Measurements from ENCODE around the gene LRRK1.

LRRK1 gene

DNA sequence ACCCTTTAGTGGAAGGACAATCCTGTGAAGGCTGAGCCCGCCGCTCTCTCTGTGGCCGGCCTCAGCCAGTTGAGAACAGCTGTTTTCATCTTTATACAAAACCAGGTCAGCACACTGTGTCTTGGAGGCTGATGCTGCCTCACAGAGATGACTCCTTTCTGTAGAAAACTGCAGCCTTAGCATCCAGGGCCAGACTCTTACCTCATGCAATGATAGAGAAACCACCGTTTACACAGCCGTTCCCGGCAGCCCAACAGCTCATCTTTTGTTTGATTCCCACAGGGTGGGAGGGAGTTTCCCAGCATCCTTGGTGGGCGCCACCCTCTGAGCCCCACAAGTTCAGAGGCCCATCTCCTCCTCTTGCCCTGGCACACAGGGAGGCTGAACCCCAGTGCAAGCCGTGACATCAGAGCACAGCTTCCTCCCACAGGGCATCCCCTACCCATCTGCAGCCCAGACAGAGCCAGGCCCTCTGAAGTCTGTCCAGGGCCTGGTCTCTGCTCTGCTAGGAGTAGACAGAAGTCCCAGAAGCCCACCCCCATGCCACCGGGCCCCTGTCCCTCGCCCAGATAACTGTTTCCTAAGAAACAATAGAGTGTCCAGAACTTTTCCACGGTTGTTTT, 105.0 kb downstream of the LRRK1 start:
- no peak overlapping the region for H3K27ac ChIP-seq (ENCODE audit: low read length)
- no peak overlapping the region for H3K4me3 ChIP-seq (ENCODE audit: low read length)
- no peaks in the 10 kb centered on the region for H3K9me3 ChIP-seq (ENCODE audit: insufficient read depth, low read depth, low read length)
- H3K4me1 ChIP-seq (ENCODE audit: insufficient read depth, low read length) = peaks cover 2% of the 10 kb centered on the region; the same call in 1 of the 2 replicates
- no peak overlapping the region for H3K9ac ChIP-seq (ENCODE audit: low read depth, low read length)
- no peaks in the 10 kb centered on the region for H3K36me3 ChIP-seq (ENCODE audit: insufficient read depth, low read depth, low read length)
- no peaks in the 10 kb centered on the region for H3K27me3 ChIP-seq (ENCODE audit: insufficient read depth, low read length)

DNA sequence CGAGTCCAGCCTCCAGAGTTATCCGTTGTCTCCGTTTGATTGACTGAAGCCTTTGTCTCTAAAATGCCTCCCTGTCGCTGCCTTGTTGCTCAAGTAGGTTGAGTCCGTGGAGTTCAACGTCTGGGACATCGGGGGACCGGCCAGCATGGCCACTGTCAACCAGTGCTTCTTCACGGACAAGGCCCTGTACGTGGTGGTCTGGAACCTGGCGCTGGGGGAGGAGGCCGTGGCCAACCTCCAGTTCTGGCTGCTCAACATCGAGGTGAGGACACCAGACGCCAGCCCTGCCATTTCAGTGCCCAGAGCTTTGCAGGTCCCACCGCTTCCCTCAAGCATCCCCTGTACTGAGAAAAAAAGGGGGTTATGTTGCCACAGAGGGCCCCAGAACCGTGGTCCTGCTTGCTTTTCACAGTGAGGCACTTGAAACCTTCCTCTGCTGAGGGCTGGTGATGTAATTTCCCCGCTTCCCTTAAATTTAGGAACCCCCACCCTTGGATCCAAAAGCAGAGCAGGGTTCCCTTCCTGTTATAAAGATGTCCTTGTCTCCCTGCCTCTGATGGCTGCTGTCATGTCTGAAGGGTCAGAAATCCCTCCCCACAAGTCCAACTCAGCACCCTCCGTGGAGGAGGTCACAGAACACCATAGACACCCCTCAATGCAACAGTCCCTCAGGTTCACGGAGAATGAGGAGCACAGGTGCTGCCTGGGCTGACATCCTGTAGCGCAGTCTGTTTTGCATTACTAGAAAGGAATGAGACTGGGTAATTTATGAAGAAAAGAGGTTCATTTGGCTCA, 105.7 kb downstream of the LRRK1 start:
- Histone ChIP-seq H3K36me3 (ENCODE audit: insufficient read depth, low read depth, low read length) (no peaks in the 10 kb centered on the region), H3K4me1 (ENCODE audit: insufficient read depth, low read length) (no peaks in the 10 kb centered on the region), H3K27ac (ENCODE audit: low read length) (no peak overlapping the region), H3K9me3 (ENCODE audit: insufficient read depth, low read depth, low read length) (no peaks in the 10 kb centered on the region), H3K27me3 (ENCODE audit: insufficient read depth, low read length) (no peaks in the 10 kb centered on the region), H3K9ac (ENCODE audit: low read depth, low read length) (no peak overlapping the region), H3K4me3 (ENCODE audit: low read length) (no peak overlapping the region)

DNA sequence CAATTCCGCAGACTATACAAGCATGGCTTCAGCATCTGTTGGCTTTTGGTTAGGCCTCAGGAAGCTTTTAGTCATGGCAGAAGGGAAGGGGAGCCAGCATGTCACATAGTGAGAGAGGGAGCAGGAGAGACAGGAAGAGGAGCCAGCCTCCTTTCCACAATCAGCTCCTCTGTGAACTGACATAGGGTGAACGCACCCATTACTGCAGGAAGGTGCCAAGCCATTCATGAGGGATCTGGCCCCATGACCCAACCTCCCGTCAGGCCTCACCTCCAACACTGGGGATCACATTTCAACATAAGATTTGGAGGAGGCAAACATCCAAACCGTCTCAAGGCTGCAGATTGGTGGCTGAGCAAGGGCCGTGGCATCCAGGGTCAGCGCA, 106.3 kb downstream of the LRRK1 start:
- Histone ChIP-seq H3K27ac (ENCODE audit: low read length) (no peak overlapping the region), H3K9ac (ENCODE audit: low read depth, low read length) (no peak overlapping the region), H3K9me3 (ENCODE audit: insufficient read depth, low read depth, low read length) (no peaks in the 10 kb centered on the region), H3K36me3 (ENCODE audit: insufficient read depth, low read depth, low read length) (no peaks in the 10 kb centered on the region), H3K27me3 (ENCODE audit: insufficient read depth, low read length) (no peaks in the 10 kb centered on the region), H3K4me3 (ENCODE audit: low read length) (no peak overlapping the region), H3K4me1 (ENCODE audit: insufficient read depth, low read length) (no peaks in the 10 kb centered on the region)

DNA sequence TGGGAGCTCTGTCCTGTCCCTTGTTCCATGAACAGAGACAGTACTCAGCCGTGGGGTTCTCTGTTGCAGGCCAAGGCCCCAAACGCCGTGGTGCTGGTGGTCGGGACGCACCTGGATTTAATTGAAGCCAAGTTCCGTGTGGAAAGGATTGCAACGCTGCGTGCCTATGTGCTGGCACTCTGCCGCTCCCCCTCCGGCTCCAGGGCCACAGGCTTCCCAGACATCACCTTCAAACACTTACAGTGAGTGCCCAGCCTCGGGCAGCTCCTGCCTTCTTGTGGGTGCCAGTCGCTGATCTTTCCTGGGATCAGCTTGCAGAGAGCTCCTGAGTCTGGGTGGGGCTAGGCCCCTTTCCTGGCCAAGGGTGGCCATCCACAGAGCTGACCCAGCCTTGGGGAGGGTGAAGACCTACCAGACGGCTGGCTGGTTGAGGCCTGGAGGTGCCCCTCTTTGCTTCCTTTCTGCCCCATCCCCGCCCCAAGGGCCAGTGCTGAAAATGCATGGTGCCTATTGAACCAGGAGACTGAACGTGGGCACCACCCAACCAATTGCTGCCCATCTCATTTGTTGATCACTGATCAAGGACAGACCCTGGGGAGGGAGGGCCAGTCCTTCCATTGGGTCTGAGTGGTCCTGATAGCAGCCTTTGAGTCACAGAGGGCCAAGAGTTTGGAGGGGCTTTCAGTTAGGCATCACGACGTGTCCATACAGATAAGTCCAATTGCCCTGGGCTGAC, 106.9 kb downstream of the LRRK1 start:
- no peaks in the 10 kb centered on the region for H3K9me3 ChIP-seq (ENCODE audit: insufficient read depth, low read depth, low read length)

DNA sequence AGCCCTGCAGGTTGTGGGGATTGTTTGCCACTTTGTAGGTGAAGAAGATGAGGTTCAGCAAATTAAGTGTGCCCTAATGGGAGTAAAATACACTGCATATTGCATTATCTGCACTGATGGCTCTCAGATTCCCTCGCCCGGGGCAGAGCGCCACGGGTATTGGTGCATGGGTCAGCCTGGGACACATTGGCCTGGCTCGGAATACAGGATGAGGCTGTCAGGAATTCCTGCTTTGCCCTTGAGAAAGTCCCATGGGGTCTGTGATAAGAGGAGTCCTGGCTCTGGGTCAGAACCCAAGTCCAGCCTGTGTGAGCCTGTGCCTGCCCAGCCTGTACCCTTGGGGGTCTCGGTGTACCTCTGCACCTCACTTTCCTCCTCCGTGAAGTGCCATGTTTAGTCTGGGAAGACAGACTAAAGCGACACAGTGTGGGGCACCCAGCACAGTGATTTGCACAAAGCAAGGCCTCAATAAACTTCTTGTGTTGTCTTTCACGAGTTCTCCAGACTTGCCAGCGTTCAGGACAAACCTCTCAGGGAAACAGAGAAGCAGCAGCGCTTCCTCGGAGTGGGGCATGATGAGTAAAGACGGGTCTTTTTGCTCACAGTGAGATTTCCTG, 107.6 kb downstream of the LRRK1 start:
- no peaks in the 10 kb centered on the region for H3K36me3 ChIP-seq (ENCODE audit: insufficient read depth, low read depth, low read length)
- no peaks in the 10 kb centered on the region for H3K9me3 ChIP-seq (ENCODE audit: insufficient read depth, low read depth, low read length)
- no peak overlapping the region for H3K27ac ChIP-seq (ENCODE audit: low read length)
- no peak overlapping the region for H3K9ac ChIP-seq (ENCODE audit: low read depth, low read length)
- no peaks in the 10 kb centered on the region for H3K4me1 ChIP-seq (ENCODE audit: insufficient read depth, low read length)
- no peaks in the 10 kb centered on the region for H3K27me3 ChIP-seq (ENCODE audit: insufficient read depth, low read length)
- H3K4me3 ChIP-seq (ENCODE audit: low read length) = no peak overlapping the region

More for the DNA sequence above, 106.9 kb downstream of the LRRK1 start:
- Histone ChIP-seq H3K27ac (ENCODE audit: low read length) (no peak overlapping the region), H3K4me1 (ENCODE audit: insufficient read depth, low read length) (no peaks in the 10 kb centered on the region), H3K9ac (ENCODE audit: low read depth, low read length) (no peak overlapping the region), H3K36me3 (ENCODE audit: insufficient read depth, low read depth, low read length) (no peaks in the 10 kb centered on the region), H3K4me3 (ENCODE audit: low read length) (no peak overlapping the region), H3K27me3 (ENCODE audit: insufficient read depth, low read length) (no peaks in the 10 kb centered on the region)

DNA sequence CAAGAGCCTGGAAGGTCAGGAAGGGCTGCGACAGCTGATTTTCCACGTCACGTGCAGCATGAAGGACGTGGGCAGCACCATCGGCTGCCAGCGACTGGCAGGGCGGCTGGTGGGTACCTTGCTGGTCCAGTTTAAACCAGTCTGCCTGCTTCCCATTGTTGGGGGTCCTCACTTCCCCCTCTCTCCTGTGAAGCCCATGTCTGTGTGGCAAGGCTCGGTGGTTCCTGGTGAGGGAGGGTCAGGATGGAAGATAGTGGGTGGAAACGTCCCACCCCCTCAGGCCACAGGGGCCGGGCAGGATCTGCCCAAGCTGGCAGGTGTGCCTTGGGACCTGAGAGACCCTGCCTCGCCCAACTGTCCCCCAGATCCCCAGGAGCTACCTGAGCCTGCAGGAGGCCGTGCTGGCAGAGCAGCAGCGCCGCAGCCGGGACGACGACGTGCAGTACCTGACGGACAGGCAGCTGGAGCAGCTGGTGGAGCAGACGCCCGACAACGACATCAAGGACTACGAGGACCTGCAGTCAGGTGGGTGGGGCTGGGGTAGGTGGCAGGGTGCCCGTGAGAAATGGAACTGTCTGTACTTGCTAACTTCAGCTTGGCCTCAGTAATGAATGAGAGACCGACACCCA, 108.2 kb downstream of the LRRK1 start:
- no peak overlapping the region for H3K4me3 ChIP-seq (ENCODE audit: low read length)
- H3K4me1 ChIP-seq (ENCODE audit: insufficient read depth, low read length) = no peaks in the 10 kb centered on the region
- no peaks in the 10 kb centered on the region for H3K9me3 ChIP-seq (ENCODE audit: insufficient read depth, low read depth, low read length)
- H3K36me3 ChIP-seq (ENCODE audit: insufficient read depth, low read depth, low read length) = no peaks in the 10 kb centered on the region
- H3K27me3 ChIP-seq (ENCODE audit: insufficient read depth, low read length) = no peaks in the 10 kb centered on the region
- H3K9ac ChIP-seq (ENCODE audit: low read depth, low read length) = no peak overlapping the region
- H3K27ac ChIP-seq (ENCODE audit: low read length) = no peak overlapping the region

DNA sequence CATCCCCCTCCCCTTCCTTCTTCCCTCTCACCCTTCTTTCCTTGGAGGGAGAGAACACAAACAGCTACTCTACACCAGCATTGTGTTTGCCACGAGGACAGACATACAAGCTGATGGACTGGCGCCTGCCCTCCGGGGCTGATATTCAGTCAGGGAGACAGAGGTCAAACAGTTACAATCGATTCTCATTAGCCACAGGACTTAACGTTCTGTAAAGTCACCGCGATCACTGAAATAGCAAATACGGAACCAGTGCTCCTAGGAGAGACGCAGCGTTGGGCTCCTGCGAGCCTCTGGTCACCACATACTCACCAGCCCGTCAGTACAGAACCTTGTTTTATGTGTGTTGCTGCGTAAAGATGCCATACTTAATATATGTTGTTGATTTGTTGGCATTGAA, 108.8 kb downstream of the LRRK1 start:
- no peaks in the 10 kb centered on the region for H3K36me3 ChIP-seq (ENCODE audit: insufficient read depth, low read depth, low read length)
- H3K27me3 ChIP-seq (ENCODE audit: insufficient read depth, low read length) = no peaks in the 10 kb centered on the region
- no peaks in the 10 kb centered on the region for H3K4me1 ChIP-seq (ENCODE audit: insufficient read depth, low read length)
- no peak overlapping the region for H3K4me3 ChIP-seq (ENCODE audit: low read length)
- H3K9me3 ChIP-seq (ENCODE audit: insufficient read depth, low read depth, low read length) = no peaks in the 10 kb centered on the region
- H3K27ac ChIP-seq (ENCODE audit: low read length) = no peak overlapping the region
- H3K9ac ChIP-seq (ENCODE audit: low read depth, low read length) = no peak overlapping the region

DNA sequence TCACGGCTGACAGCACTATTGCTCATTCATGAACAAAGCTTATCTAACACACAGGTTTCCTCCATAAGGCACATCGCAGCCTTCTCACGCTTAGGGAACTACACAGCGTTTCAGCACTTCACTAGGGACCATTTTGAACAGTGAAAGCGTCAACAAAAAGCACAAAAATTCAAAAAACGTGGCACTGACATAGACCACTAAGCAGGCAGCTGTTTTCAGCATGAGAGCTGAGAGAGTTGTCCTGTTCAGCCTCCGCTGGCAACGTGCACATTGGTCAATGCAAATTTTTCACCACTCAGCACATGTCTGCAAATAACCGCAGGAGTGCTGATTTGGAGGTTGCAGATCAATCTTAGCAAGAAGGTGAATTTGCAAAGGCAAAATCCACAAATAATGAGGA, 109.2 kb downstream of the LRRK1 start:
- H3K27me3 ChIP-seq (ENCODE audit: insufficient read depth, low read length) = no peaks in the 10 kb centered on the region
- no peak overlapping the region for H3K9ac ChIP-seq (ENCODE audit: low read depth, low read length)
- no peaks in the 10 kb centered on the region for H3K36me3 ChIP-seq (ENCODE audit: insufficient read depth, low read depth, low read length)
- H3K9me3 ChIP-seq (ENCODE audit: insufficient read depth, low read depth, low read length) = no peaks in the 10 kb centered on the region
- H3K4me3 ChIP-seq (ENCODE audit: low read length) = no peak overlapping the region
- H3K27ac ChIP-seq (ENCODE audit: low read length) = no peak overlapping the region
- H3K4me1 ChIP-seq (ENCODE audit: insufficient read depth, low read length) = no peaks in the 10 kb centered on the region

DNA sequence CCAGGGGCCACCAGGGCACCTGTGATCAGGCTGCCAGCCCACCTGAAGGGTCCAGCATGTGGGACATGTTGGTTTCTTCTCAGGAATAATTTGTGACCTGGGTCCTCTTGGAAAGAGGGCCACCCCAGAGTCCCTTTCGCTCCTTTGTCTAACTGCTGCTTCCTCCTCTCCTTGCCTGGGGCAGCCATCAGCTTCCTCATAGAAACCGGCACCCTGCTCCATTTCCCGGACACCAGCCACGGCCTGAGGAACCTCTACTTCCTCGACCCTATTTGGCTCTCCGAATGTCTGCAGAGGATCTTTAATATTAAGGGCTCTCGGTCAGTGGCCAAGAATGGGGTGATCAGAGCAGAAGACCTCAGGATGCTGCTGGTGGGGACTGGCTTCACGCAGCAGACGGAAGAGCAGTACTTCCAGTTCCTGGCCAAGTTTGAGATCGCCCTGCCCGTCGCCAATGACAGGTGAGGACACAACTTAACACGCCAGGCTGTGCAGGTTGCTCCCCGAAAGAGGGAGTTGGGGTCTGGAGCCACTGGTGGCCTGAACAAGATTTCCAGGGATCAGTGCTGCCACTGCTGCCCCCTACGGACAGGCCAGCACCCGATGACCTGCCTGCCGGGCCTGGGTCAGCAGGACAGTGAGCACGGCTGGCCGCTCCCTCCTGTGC, 109.7 kb downstream of the LRRK1 start:
- no peak overlapping the region for H3K27ac ChIP-seq (ENCODE audit: low read length)
- no peak overlapping the region for H3K4me3 ChIP-seq (ENCODE audit: low read length)
- H3K36me3 ChIP-seq (ENCODE audit: insufficient read depth, low read depth, low read length) = no peaks in the 10 kb centered on the region
- H3K9ac ChIP-seq (ENCODE audit: low read depth, low read length) = no peak overlapping the region
- no peaks in the 10 kb centered on the region for H3K27me3 ChIP-seq (ENCODE audit: insufficient read depth, low read length)
- no peaks in the 10 kb centered on the region for H3K9me3 ChIP-seq (ENCODE audit: insufficient read depth, low read depth, low read length)
- no peaks in the 10 kb centered on the region for H3K4me1 ChIP-seq (ENCODE audit: insufficient read depth, low read length)

DNA sequence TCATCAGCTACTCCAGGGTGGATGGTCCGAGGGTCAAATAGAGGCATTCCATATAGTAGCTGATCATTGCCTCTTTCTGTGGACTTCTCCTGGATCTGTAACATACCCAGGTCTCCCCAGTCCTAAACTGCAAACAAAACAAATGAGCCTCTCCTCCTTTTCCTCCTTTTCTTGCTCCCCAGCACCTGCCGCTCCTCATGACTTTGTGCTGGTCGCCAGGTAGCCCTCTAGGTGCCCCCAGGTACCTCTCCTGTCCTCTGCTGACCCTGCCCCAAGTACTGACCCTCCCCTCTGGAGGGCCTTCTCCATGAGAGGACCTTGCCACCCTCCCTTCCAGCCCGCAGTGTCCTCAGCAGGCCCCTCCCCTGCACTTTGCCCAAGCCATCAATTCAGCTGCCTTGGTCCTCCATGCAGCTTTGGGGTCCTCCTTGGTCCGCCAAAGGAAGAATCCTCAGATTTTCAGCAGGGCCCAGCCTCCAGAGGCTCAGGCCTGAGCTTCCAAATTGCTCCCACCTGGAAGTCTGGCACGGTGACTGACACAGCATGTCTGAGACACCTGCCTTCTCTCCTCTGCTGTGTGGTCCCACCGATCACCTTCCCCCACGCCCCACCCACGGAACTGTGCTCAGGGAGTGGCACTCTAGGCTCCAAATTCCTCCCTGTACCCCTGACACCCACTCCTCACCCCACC, 111.0 kb downstream of the LRRK1 start:
- Histone ChIP-seq H3K27ac (ENCODE audit: low read length) (no peak overlapping the region), H3K36me3 (ENCODE audit: insufficient read depth, low read depth, low read length) (no peaks in the 10 kb centered on the region), H3K4me3 (ENCODE audit: low read length) (no peak overlapping the region), H3K9me3 (ENCODE audit: insufficient read depth, low read depth, low read length) (0 out of 2 replicates have a peak, but pooled peaks cover 7% of the 10 kb centered on the region), H3K27me3 (ENCODE audit: insufficient read depth, low read length) (no peaks in the 10 kb centered on the region), H3K4me1 (ENCODE audit: insufficient read depth, low read length) (no peaks in the 10 kb centered on the region), H3K9ac (ENCODE audit: low read depth, low read length) (no peak overlapping the region)
